SIG-M5 treated with dmso at 0.1 percent for 504 hours (cell line): ENCODE results near the gene GPR4.

Experiments used
- DNase-seq: peaks from one replicate; lab custom pipeline; 2025; ENCODE audit not compliant: unreplicated experiment; lab: John Stamatoyannopoulos, UW

The GPR4 gene

GRCh38 chr19:45556835-45557234, 45.2 kb downstream of the GPR4 start:
- no peak for DNase-seq

GRCh38 chr19:45554481-45554880, 47.5 kb downstream of the GPR4 start:
- no peak for DNase-seq

GRCh38 chr19:45553464-45553863, 48.5 kb downstream of the GPR4 start:
- no peak for DNase-seq

- DNase-seq = no peak
These were observed 53.9 kb downstream of the GPR4 start for GRCh38 chr19:45547965-45548609.

GRCh38 chr19:45547211-45547770, 54.7 kb downstream of the GPR4 start:
- no peak for DNase-seq

- peak; percentile 55 for DNase-seq
These were observed 59.8 kb downstream of the GPR4 start for GRCh38 chr19:45542234-45542668.
